Measurements from ENCODE around the gene CDK5RAP2.

The CDK5RAP2 gene

DNA sequence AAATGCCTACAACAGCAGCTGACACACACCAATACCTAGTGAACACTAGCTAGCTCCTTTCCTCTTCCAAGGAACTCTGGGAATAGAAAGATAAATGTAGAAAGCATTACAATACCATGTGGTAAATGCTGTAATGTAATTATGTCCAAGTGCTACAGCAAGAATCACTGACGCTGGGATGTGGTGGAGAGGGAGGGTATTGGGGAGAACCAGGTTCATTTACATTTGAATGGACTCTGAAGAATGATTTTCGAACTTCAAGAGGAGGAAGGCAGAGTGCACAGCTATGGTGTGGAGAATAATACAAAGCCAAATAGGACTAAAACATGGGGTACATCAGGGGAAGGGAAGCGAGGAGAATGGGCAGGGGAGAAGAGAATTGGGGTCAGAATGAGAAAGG lies 158.0 kb downstream of the CDK5RAP2 start:
- no peak overlapping the region for H3K27ac ChIP-seq
- TF ChIP-seq, protein P1, sequence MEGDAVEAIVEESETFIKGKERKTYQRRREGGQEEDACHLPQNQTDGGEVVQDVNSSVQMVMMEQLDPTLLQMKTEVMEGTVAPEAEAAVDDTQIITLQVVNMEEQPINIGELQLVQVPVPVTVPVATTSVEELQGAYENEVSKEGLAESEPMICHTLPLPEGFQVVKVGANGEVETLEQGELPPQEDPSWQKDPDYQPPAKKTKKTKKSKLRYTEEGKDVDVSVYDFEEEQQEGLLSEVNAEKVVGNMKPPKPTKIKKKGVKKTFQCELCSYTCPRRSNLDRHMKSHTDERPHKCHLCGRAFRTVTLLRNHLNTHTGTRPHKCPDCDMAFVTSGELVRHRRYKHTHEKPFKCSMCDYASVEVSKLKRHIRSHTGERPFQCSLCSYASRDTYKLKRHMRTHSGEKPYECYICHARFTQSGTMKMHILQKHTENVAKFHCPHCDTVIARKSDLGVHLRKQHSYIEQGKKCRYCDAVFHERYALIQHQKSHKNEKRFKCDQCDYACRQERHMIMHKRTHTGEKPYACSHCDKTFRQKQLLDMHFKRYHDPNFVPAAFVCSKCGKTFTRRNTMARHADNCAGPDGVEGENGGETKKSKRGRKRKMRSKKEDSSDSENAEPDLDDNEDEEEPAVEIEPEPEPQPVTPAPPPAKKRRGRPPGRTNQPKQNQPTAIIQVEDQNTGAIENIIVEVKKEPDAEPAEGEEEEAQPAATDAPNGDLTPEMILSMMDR (conservative IDR thresholded peaks at IDR 0.05) = no peak
- no peak for TF ChIP-seq ZFX (IDR thresholded peaks at IDR 0.05)

DNA sequence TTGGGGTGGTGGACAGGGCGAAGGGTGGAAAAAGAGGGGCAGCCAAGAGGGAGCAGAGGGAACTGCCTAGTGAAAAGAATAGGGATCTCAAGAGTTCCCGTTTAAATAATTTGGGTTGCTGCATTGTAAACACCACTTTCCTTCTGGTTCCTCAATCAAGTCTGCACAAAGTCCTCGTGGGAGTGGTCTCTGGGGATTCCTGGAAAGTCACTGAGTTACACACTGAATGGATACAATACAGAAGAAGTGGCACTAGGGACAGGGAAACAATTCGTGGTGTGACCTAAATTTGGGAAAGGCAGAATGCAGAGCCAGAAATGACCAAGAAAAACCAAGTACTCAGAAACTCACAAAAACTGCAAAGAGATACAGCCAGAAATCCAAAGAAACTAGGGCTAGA lies 161.7 kb downstream of the CDK5RAP2 start:
- TF ChIP-seq ZFX (IDR thresholded peaks at IDR 0.05) = no peak
- TF ChIP-seq, protein P1 (conservative IDR thresholded peaks at IDR 0.05) = no peak
- no peak overlapping the region for H3K27ac ChIP-seq

DNA sequence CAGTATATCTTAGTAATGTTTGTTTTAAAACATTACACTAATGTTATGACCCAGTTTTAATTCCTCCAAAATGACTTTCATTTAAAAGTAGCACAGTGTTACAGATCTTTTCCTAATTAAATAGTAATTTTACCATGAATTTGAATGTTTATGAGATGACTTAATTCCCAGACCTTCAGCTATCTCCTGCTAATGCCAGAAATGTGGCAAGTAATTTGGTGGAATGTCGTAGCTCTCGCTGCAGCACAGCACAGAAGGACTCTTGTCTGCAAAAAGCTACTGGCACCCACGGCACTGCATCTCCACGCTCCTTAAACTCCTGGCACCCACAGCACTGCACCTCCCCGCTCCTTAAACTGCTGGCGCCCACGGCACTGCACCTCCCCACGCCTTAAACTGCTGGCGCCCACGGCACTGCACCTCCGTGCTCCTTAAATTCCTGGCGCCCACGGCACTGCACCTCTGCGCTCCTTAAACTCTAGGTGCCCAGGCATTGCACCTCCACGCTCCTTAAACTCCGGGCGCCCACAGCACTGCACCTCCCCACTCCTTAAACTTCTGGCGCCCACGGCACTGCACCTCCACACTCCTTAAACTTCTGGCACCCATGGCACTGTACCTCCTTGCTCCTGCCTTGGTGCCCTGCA lies 163.1 kb downstream of the CDK5RAP2 start:
- H3K27ac ChIP-seq = no peak overlapping the region
- TF ChIP-seq, protein P1 (conservative IDR thresholded peaks at IDR 0.05) = no peak
- TF ChIP-seq ZFX (IDR thresholded peaks at IDR 0.05) = no peak

DNA sequence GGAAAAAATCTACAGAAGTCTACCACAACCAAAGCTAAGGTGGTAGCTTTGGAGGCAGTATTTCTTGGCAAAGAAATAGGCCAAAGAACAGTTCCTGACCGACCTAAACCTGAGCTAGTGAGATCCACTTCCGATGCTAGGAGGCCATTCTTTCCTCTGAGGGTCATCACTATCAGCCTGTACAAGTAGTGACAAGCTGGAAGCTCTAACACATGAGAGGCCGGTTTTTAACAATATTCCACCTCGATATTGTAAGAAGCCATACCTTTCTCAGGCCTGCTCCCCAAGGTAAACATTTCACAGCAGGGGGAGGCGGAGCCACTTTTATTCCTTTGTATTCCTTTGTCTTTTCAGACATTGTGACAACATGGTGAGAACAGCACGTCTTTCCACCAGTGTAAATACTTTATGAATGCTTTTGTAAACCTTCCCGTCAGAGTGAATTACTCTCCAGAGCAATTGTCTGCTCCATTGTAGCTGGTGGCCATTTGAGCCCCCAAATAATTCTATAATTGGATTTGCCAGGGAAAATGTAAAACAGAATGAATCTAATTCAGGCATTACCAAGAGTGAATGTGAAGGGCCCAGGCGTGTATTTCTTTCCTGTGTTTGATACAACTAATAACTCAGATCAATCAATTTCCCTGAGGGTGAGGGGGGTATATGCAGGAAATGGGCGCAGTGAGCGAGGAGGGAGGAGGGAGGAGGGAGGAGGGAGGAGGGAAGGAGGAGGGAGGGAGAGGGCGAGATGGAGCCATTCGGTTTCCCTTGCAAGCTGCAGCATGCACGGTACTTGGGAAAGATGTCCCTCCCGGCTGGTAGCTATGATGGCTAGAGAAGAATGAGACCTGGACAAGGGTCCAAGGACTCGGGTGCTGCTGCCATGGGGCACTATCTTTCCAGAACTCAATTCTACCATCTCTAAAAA lies 166.6 kb downstream of the CDK5RAP2 start:
- H3K27ac ChIP-seq = no peak overlapping the region
- no peak for TF ChIP-seq ZFX (IDR thresholded peaks at IDR 0.05)

DNA sequence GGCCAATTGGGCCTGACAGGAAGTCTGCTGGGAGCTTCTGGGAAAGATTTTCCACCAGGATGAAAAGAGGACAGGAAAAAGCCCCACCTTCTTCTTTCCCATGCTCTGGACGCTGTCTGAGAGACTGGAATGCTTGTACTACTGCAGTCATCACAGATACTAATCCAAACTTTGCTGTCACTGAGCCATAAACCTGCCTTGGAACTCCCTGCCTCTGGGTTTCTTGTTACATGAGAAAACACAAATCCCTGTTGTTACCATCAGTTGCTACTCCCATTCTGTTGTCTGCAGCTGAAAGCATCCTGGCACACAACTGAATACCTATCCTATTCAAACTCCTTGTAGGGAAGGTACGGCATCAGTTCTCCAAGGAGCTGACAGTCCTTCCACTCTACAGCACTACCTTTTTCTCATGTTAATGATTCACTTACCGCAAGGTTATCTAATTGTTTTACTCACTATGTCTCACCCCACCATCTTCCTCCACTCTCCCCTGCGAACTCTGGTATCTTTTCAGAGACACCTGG lies 167.5 kb downstream of the CDK5RAP2 start:
- H3K27ac ChIP-seq = no peak overlapping the region
- TF ChIP-seq, protein P1 (conservative IDR thresholded peaks at IDR 0.05) = no peak
- no peak for TF ChIP-seq ZFX (IDR thresholded peaks at IDR 0.05)

DNA sequence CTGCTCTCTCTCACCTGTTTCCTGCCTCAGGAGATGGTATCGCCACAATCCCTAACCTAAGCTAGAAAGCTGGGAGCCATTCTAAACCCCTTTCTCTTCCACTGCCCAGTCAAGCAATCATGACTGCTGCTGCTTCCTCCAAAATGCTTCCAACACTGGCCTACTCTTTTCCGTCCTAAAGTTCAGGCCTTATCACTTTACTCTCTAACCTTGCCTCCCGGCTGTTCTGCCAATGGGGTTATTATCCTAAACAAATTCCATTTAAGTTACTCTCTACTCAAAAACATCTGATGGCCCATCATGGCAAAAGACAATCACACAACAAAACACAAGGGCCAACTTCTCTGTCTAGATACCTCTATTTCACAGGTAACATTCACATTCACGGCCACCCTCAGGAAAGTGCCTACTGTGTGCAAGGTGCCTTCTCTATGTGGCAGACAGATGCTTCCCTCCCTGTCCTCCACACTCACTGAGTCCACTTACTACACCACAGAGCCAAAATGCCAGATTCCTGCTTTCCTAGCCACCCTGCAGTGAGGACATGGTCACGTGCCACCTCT lies 168.0 kb downstream of the CDK5RAP2 start:
- no peak overlapping the region for H3K27ac ChIP-seq
- no peak for TF ChIP-seq ZFX (IDR thresholded peaks at IDR 0.05)
- TF ChIP-seq, protein P1 (conservative IDR thresholded peaks at IDR 0.05) = no peak

DNA sequence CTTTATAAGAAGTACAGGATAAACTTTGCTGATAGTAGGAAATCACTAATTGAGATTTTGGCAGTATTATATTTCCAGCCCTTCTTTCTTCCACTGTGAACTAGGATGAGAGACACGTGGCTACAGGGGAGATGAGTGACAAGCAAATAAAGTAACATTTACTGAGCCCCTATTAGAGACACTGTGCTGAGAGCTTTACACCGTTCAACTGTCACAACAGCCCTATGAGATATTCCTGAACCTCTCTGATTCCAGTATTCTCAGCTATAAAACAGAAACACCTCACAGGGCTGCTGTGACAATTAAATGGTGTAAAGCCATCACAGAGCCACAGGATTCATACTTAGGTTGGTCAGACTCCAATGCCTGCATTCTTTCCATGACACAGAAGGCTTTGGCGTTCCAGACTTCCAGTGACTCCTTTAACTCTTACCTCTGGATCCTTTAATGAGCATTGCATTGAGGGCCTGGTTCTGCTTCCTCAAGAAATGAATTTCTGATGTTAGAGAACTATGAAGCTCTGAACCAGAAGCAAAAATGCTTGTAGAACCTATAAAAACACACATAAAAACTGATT lies 169.0 kb downstream of the CDK5RAP2 start:
- TF ChIP-seq ZFX (IDR thresholded peaks at IDR 0.05) = no peak
- TF ChIP-seq, protein P1 (conservative IDR thresholded peaks at IDR 0.05) = no peak
- no peak overlapping the region for H3K27ac ChIP-seq

All from C4-2B (cell line).